HAP-1 (cell line): ENCODE data around the gene OBSL1.

Experiments used
- DNase-seq, 2 experiments: peaks; one replicate each; pipeline ENCODE4 v3.0.0-alpha.2; 2016 to 2020; ENCODE audit warnings: low spot score in 2 of 2
- H3K27me3 ChIP-seq: fragments of 250-450 bp; sonication (Bioruptor Pico); 2 replicates; pipeline ENCODE4 v1.5.1; 2020; ENCODE audit warnings: low read depth, mild to moderate bottlenecking, moderate library complexity
- H3K36me3 ChIP-seq: fragments of 250-450 bp; sonication (Bioruptor Pico); replicated peaks from 2 replicates; pipeline ENCODE4 v1.5.1; 2020; ENCODE audit warnings: mild to moderate bottlenecking
- H3K4me1 ChIP-seq: fragments of 250-450 bp; sonication (Bioruptor Pico); 2 replicates; pipeline ENCODE4 v1.5.1; 2020; ENCODE audit warnings: mild to moderate bottlenecking
- H3K4me3 ChIP-seq: fragments of 250-450 bp; sonication (Bioruptor Pico); 2 replicates; pipeline ENCODE4 v1.5.1; 2020; ENCODE audit warnings: mild to moderate bottlenecking, moderate library complexity
- H3K9me3 ChIP-seq: fragments of 250-450 bp; sonication (Bioruptor Pico); 2 replicates; pipeline ENCODE4 v1.5.1; 2020; ENCODE audit warnings: mild to moderate bottlenecking, moderate library complexity
- in situ Hi-C: fragments of 300-500 bp; cut with MboI; formaldehyde crosslinking; loops from 3 replicates; pipeline ENCODE4 v1.14.3; 2020; ENCODE audit warnings: low sequenced_read_pairs, inconsistent platforms, mixed read lengths

Gene OBSL1

DNA sequence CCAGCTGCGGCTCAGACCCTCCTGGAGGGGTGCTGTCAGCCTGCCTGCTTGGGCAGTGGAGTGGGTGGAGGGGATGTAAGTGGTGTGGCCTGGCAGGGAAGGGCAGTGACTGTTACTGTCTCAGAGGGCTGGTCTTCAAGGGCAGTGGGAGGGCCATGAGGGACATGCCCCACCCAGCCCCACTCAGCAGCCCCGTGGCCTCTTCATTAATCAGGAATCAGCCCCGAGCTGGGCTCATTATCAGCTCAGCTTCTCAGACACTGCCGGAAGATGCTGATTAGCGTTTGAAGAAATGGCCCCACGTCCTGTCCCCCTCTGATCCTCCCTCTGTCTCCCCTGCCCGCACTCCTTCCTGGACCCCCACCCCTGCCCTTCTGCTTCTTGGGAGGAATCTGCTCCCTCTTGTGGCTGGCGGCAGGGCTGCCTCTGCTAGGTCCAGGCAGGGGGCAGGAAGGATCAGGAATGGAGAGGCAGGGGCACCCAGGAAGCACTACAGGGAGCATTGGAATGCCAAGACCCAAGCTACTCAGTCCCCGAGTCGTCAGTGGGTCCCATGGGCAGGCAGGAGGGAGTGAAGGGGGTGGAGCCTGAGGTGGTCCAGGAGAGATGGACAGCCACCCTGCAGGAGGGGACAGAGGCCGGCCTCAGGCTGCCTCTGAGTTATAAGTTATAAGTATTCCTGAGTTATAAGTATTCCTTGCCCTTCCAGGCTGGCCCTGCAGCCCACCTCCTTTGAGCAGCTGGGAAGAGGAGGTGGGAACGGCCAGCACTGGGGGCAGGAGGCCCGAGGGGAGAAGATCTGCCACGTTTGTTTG, 50.1 kb downstream of the OBSL1 start:
- H3K4me3 ChIP-seq = no peak overlapping the region
- no peaks in the 10 kb centered on the region for H3K9me3 ChIP-seq
- peak; percentile 50 to 81 for DNase-seq
- in situ Hi-C loops = no loop called here
- no peaks in the 10 kb centered on the region for H3K36me3 ChIP-seq
- H3K27me3 ChIP-seq = peaks cover 17% of the 10 kb centered on the region
- H3K4me1 ChIP-seq = peaks cover 7% of the 10 kb centered on the region

DNA sequence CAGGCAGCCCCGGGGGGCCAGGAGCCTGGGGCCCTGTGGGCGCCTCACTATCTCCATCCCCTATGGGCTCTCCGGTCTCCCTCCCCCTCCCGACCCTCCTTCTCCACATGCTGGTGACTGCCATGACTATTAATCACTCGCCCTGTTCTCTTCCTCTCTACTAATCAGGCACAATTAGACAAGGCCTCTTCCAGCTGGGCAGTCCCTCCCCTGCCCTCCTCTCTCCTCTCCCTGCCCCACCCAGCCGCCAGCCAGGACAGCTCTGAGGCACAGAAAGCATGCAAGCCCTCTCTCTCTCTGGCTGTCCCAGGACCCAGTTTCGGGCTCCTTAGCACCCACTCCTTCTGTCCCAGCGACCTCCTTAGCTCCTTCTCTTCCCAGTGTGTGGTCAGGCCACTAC, 51.3 kb downstream of the OBSL1 start:
- no peak for DNase-seq
- Histone ChIP-seq H3K4me1 (peaks cover 7% of the 10 kb centered on the region), H3K27me3 (peaks cover 29% of the 10 kb centered on the region), H3K9me3 (no peaks in the 10 kb centered on the region), H3K4me3 (no peak overlapping the region), H3K36me3 (no peaks in the 10 kb centered on the region)
- in situ Hi-C loops = no loop called here

DNA sequence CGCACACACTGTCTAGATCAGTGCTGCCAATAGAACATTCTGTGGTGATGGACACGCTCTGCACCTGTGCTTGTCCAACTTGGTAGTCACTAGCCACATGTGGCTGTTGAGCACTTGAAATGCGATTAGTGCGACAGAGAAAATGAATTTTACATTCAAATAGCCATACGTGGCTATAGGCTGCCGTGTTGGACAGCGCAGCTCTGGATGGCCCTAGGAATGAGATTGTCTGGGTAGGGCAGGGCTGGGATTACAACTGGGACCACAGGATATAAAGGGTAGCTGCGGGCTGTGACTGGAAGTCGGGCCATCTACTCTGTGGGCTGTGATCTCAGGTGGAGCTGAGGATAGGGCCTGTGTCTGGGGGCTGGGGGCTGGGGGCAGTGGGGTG, 51.8 kb downstream of the OBSL1 start:
- peaks cover 7% of the 10 kb centered on the region for H3K4me1 ChIP-seq
- in situ Hi-C loops = no loop called here
- no peak for DNase-seq
- no peaks in the 10 kb centered on the region for H3K9me3 ChIP-seq
- H3K27me3 ChIP-seq = peaks cover 35% of the 10 kb centered on the region
- no peaks in the 10 kb centered on the region for H3K36me3 ChIP-seq
- H3K4me3 ChIP-seq = no peak overlapping the region

DNA sequence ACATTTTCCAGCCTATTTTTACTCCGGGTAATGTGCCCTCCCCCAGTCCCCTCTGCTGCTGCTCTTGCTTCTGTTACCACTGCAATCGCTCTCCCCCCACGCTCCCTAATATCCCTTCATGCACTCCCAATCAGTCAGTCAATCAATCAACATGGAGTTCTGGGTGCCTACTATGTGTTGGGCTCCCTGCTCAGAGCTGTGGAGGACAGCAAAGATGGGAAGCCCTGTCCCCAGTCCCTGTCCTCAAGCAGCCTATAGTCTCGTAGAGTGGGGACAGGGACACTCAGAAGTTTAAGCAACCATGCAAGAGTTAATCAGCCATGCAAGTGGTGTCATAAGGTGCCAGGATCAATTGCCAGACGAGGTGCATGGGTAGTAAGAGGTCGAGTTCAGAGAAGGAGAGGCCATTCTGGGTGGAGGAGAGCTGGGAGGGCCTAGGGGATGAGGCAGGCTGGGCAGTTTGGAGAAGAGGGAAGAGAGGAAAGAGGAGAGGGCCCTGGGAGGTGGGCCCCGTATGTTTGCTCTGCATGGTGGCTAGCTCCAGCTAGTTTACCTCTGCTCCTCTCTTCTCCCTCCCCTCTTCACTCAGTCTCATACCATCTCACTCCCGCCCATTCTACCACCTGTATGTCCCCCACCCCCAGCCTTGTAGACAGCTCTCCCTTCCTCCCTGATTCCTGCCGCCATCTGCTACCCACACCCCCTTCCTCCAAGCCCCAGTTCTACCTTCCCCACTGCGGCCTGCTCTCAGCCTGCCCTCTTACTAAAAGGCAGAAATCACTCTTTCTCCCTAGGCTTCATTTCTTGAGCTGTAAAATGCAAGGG, 53.2 kb downstream of the OBSL1 start:
- H3K9me3 ChIP-seq = no peaks in the 10 kb centered on the region
- no peaks in the 10 kb centered on the region for H3K36me3 ChIP-seq
- no peak for DNase-seq
- peaks cover 7% of the 10 kb centered on the region for H3K4me1 ChIP-seq
- H3K27me3 ChIP-seq = peaks cover 48% of the 10 kb centered on the region
- in situ Hi-C loops = no loop called here
- H3K4me3 ChIP-seq = no peak overlapping the region

DNA sequence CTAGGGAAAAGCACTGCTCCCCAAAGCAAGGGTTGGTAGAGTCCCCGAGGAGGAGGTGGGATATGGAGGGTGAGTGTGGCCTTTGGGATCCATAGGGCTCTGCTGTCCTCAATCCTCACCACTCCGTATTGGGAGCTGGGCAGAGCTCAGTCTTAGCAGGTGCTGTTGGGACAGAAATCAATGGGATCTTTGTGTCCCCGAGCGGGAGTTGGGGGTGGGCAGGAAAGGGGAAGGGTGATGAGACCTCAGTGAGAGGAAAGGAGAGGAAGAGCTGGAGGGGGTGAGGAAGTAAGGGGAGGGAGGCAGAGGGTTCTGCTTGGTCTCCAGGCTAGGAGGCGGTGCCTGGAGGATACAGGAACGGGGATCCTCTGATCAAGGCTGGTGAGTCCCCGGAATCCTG, 54.5 kb downstream of the OBSL1 start:
- peaks cover 61% of the 10 kb centered on the region for H3K27me3 ChIP-seq
- no peaks in the 10 kb centered on the region for H3K9me3 ChIP-seq
- H3K4me1 ChIP-seq = peaks cover 2% of the 10 kb centered on the region
- DNase-seq = no peak
- in situ Hi-C loops = no loop called here
- no peak overlapping the region for H3K4me3 ChIP-seq
- no peaks in the 10 kb centered on the region for H3K36me3 ChIP-seq

DNA sequence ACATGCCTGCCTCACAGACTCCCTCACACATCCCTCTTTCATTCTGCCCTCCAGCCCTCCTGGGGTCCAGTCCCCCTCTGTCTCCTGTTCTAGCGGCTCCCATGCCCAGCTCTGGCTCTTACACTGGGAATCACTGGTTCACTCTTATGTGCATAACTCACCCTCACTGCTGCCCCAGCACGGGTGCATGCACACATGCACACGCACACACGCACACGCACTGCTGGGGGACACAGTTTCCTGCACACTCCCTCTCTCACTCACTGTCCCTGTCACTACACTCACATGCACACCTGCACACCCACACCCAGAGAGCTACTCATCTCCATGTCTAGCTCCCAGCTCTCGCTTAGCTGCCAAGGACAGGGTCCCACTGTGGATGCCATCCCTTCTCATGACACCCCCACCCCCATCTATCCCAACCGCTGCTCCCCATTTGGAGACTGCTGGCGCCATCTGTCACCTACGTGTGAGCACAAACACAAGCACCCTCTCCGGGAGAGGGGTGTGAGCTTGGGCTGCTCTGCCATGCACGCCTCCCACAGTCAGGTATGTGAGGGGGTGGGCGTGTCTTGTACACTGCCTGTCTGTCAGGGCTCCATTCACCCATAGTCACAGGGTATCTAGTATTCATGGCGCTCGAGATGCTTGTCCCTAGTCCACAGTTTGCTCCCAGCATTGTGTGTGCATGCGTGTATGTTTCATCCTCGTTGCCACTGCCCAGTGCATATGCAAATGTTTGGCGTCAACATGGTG, 55.3 kb downstream of the OBSL1 start:
- H3K9me3 ChIP-seq = no peaks in the 10 kb centered on the region
- H3K27me3 ChIP-seq = peaks cover 65% of the 10 kb centered on the region
- H3K36me3 ChIP-seq = no peaks in the 10 kb centered on the region
- in situ Hi-C loops = no loop called here
- no peak overlapping the region for H3K4me3 ChIP-seq
- no peaks in the 10 kb centered on the region; the same call in 1 of the 2 replicates for H3K4me1 ChIP-seq
- no peak for DNase-seq

DNA sequence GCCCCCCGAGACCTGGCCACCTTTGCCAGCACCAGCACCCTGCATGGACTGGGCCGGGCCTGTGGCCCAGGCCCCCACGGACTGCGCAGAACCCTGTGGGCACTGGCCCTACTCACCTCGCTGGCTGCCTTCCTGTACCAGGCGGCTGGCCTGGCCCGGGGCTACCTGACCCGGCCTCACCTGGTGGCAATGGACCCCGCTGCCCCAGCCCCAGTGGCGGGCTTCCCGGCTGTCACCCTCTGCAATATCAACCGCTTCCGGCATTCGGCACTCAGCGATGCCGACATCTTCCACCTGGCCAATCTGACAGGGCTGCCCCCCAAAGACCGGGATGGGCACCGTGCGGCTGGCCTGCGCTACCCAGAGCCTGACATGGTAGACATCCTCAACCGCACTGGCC, 56.5 kb downstream of the OBSL1 start:
- in situ Hi-C loops = no loop called here
- H3K4me3 ChIP-seq = no peak overlapping the region
- peaks cover 68% of the 10 kb centered on the region for H3K27me3 ChIP-seq
- H3K9me3 ChIP-seq = no peaks in the 10 kb centered on the region
- no peaks in the 10 kb centered on the region for H3K36me3 ChIP-seq
- DNase-seq = no peak
- peaks cover 2% of the 10 kb centered on the region for H3K4me1 ChIP-seq

DNA sequence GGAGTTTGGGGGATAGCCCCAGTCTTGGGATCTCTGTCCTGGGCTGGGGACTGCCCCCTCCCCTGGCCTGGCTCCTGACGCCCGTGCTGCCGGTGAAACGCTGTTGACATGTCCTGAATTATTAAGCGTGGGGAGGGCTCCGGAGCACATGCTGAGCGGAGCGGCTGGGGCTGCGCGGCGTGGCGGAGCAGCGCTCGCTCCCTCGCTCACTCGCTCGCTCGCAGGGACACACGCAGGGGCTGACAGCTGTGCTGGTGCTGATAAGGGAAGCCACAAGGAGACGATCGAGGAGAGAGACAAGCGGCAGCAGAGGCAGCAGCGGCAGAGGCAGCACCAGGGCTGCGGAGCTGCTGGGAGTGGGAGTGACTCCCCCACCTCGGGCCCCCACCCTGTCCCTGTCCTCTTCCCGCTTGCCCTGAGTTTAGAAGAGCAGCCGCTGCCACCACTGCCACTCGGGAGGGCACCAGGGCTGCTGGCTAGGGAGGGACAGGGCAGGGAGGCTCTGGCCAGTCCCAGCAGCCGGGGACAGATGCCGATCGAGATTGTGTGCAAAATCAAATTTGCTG, 57.1 kb downstream of the OBSL1 start, which contains the start of gene ASIC4:
Gene ASIC4 (plus strand): TSS at position 287 of the 566 bp plus-strand sequence. CDS start 243 bp downstream, at position 530.
- no peak for DNase-seq
- Histone ChIP-seq H3K9me3 (no peaks in the 10 kb centered on the region), H3K36me3 (no peaks in the 10 kb centered on the region), H3K27me3 (peaks cover 67% of the 10 kb centered on the region), H3K4me1 (peaks cover 4% of the 10 kb centered on the region), H3K4me3 (no peak within 1 kb of the TSS)
- in situ Hi-C loops = no loop called here

DNA sequence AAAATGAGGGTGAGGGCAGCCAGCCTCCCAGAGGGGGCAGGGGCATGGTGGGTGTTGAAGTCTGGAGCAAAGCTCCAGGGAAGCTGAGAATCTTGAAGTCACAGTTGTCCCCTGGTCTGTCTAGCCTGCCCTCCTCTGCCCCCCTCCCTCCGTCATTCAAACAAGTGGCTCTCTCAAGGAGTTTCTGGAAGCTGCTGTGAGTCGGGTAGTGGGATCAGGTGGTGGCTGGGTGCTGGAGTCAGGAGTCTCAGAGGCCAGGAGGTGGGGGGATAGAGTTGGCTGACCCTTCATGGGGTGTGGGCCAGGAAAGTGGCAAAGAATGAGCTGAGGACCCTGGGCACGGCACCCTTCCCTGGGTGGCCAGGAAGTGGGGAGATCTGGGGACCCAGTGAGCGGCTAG, 57.6 kb downstream of the OBSL1 start:
- in situ Hi-C loops = no loop called here
- Histone ChIP-seq H3K4me1 (peaks cover 4% of the 10 kb centered on the region), H3K9me3 (no peaks in the 10 kb centered on the region), H3K4me3 (no peak overlapping the region), H3K27me3 (peaks cover 66% of the 10 kb centered on the region), H3K36me3 (no peaks in the 10 kb centered on the region)
- no peak for DNase-seq

DNA sequence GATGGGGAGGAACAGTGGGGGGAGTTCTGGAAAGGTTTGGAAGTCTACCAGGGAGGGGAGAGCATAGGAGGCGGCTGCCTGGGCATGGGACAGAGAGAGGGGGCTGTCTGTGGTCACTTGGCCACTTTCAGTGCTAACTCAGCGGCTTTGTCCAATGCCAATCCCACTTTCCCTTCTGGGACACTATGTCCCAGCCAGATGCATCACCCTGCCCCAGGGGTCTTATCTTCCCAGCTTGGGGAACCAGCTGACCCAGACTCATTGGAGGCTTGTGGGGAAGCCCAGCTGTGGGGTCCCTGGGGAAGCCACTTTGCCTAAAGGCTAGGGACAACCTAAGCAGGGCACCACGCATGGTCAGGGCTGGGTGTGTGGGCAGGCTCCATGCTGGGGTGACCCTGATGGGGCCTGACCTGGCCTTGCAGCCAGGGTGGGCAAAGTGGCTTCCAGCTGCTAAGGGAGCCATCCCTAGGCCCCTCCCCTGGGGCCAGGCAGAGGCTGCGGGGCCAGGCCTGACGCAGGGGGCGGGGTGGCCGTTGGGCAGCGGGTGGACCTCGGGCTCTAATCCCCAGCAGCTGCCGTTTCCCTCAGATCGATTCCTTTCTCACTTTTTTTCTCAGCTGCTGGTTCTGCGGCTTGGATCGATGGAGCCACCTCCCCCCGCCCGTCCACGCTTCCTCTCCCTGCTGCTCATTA, 58.7 kb downstream of the OBSL1 start:
- Histone ChIP-seq H3K4me1 (peaks cover 4% of the 10 kb centered on the region), H3K27me3 (peaks cover 62% of the 10 kb centered on the region), H3K4me3 (no peak overlapping the region), H3K36me3 (no peaks in the 10 kb centered on the region), H3K9me3 (no peaks in the 10 kb centered on the region)
- no peak for DNase-seq
- in situ Hi-C loops = no loop called here

DNA sequence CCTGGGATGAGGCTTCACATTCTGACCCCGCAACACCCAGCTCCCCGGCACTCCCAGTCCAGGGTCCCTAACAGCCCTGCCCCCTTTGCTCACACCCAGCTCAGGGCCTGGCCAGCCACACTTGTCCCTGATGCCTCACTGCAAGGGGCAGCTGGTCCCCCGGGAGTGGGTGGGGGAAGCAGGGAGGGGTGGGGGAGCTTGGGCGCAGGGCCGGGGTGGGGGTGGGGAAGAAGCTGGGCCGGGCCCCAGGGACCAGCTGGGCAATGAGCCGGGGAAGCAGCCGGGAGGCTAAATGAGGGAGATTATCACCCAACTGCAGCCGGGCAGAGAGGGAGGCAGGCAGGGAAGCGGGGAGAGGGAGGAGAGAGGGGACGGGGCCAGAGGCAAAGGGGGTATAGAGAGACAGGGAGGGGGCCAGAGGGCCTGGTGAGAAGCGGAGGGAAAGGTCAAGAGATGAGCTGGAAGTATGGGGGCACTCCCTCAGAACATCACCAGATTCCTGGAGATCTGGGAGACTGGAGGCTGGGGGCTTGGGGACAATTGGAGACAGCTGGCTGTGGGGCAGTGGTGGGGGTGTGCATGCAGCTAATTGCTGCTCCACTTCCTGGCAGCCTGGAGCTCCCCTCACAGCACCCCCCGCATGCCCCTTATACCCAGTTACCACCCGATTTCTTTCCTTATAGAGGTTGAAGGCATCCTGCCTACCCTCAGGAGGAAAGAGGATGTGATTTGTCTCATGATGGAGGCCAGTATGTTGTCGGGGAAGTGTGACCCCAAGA, 59.6 kb downstream of the OBSL1 start:
- H3K4me3 ChIP-seq = no peak overlapping the region
- no peak for DNase-seq
- peaks cover 4% of the 10 kb centered on the region for H3K4me1 ChIP-seq
- H3K27me3 ChIP-seq = peaks cover 56% of the 10 kb centered on the region
- H3K36me3 ChIP-seq = no peaks in the 10 kb centered on the region
- no peaks in the 10 kb centered on the region for H3K9me3 ChIP-seq
- in situ Hi-C loops = no loop called here

DNA sequence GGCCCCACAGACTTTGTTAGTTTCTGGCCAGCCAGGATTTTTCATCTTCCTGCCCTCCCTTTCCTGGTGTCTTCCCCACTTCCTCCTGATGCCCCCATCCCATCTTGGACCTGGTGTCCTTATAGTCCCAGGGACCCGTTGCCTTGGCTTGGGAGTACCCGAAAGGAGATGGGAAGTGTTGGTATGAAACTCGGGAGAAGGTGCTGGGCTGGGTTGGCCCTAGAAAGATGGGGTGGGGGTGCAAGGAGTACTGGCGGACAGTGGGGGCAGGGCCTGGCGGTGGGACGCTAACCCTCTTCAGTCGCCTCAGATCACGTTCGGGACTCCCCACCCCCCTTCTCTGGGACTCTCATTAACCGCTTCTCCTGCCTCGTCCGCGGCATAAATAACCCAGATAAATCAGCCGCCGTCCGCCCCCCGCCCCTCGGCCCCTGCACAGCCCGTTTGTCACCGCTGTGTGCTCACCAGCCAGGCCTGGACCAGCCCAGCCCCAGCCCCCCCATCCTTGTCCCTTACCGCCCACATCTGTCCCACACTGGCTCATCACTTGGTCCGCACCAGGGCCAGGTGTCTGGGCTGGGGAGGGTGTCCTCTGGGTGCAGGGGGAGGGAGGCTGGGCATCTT, 60.7 kb downstream of the OBSL1 start:
- no peaks in the 10 kb centered on the region; the same call in 1 of the 2 replicates for H3K36me3 ChIP-seq
- H3K4me3 ChIP-seq = no peak overlapping the region; the same call in 1 of the 2 replicates
- DNase-seq = no peak
- in situ Hi-C loops = no loop called here
- H3K9me3 ChIP-seq = no peaks in the 10 kb centered on the region
- H3K4me1 ChIP-seq = peaks cover 4% of the 10 kb centered on the region
- peaks cover 45% of the 10 kb centered on the region for H3K27me3 ChIP-seq
